GM21786 (cell line): Measurements from ENCODE around the gene TOPORS.

ENCODE experiments used
- ATAC-seq: cut with Tn5 transposase; IDR thresholded peaks from one replicate; pipeline ENCODE4 v1.9.1; 2021; ENCODE audit not compliant: unreplicated experiment

Gene TOPORS

DNA sequence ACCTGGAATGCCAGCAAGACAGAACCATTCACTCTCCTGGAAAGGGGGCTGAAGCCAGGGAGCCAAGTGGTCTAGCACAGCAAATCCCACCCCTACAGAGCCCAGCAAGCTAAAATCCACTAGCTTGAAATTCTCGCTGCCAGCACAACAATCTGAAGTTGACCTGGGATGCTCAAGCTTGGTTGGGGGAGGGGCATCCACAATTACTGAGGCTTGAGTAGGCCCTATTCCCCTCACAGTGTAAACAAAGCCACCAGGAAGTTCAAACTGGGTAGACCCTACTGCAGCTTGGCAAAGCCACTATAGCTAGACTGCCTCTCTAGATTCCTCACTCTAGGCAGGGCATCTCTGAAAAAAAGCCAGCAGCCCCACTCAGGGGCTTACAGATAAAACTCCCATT, 43.7 kb downstream of the TOPORS start:
- ATAC-seq: no peak

DNA sequence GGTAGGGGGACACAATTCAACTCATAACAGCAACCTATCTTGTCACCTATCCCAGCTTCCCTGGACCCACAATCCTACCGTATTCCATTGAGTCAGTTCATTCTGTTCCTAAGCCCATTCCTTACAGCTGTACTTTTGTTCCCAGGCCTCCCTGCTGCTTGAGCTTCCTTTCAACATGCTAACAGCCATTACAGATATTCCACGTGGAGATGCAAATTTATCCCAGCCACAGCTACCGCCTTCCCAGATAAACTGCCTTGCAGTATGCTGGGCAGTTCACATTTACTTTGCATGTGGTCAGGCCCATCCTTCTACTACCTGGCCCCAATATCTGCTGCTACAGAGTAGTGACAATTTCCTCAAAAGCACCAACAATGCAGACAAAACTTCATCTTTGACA, 49.4 kb downstream of the TOPORS start:
- no peak for ATAC-seq

DNA sequence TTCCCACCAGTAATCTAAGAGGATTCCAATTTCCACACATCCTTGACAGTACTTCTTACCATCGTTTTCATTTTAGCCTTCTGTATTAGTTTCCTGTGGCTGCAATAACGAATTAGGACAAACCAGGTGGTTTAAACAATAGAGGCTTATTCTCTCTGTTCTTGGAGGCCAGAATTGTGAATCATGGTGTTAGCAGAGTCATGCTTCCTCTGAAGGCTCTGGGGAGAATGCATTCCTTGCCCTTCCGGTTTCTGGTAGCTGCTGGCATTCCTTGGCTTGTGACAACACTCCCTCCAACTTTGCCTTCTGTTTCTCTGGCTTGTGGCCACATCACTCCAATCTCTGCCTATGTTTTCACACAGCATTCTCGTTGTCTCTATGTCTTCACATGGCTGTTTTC, 49.9 kb downstream of the TOPORS start:
- ATAC-seq: no peak

DNA sequence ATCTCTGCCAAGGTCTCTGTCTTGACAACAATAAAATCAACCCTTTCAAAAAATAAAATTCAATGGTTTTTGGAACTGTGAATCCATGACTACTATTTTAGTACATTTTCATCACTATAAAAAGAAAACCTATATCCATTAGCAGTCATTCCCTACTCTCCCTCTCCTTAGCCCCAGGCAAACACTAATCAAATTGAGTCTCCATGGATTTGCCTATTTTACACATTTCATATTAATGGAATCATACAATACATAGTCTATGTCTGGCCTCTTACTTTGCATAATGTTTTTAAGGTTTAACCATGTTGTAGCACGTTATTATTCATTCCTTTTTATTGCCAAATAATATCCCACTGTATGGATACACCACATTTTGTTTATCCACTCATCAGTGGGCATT, 50.5 kb downstream of the TOPORS start:
- no peak for ATAC-seq

DNA sequence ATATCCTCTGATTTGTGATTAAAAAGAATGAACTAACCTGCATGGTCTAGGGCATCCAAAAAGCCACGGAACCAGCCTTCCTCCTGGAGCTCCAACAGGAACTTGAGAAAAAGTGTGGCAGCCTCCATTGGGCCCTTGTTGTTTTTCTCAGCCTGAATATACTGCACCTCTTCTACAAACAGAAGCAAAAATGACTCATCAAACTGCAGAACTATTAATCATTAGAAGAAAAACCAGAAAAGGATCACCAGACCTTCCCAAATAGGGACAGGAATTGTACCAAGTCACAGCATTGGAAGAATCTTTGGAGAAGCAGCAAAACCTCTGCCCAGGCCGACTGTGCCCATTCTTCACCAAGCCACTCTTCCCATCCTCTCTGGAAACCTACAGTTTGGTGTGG, 51.6 kb downstream of the TOPORS start:
- no peak for ATAC-seq

DNA sequence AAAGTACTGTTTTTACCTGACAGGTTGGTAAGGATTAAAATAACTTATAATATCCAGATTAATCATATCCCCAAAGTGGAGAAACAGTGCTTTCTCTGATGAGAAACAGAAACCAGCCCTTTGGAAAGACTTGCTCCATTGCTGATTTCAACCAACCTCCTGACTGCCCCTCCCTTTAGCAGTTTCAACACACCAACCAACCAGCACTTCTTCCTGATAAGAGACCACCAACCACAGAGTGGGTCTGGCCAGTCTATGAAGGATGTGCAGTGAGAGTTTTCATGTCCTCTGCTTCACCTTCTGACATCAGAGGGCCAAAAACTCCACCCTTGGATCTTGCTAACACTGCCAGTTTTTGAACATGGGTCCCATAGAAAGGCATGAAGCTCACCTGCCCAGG, 54.5 kb downstream of the TOPORS start:
- ATAC-seq: no peak

DNA sequence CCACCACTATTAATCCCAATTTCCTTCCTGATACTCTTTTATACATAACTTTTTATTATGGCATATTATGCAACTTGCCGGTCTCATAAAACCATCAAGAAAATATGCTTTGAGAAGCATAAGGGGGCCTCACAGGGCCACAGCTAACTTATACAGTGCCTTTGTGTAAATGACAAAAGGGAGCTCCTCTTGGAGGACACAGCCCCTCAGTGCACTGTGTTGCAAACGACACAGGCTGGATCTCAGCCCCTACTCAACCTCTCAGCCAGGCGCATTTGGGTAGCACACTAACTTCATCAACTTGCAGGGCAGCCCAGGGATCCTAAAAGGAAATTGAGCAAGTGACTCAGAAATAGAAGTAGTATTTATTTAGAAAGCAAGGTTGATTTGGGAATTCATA, 61.8 kb downstream of the TOPORS start:
- ATAC-seq: no peak
